AG04450 (cell line): ENCODE data around the gene TACC2. TPM values are rescaled to one million over a fixed set of nuclear protein-coding genes. Genes with fewer than 3 reads are reported as not detected.
"Not testable (repeated sequence)": the region's sequence is repeated elsewhere in the genome, so short reads cannot be mapped to it uniquely, and the experiment has no call there.

ENCODE experiments used
- CTCF ChIA-PET: fragments of 300-600, 350-600 bp; formaldehyde crosslinking; extraction: SDS; loops from one replicate; lab custom pipeline; 2022; ENCODE audit warnings: antibody characterized with exemption, inconsistent platforms; lab: Charles Lee
- POLR2A ChIA-PET: fragments of 350-600 bp; formaldehyde crosslinking; extraction: SDS; loops from one replicate; lab custom pipeline; 2021; ENCODE audit warnings: antibody characterized with exemption, inconsistent platforms; lab: Yijun Ruan, JAX
- DNase-seq: peaks from one replicate; pipeline ENCODE4 v3.0.0-alpha.2; 2011; ENCODE audit warnings: low read depth, low spot score
- H3K27ac ChIP-seq: one replicate; pipeline ENCODE4 v1.5.1; 2012; ENCODE audit warnings: low read depth, low read length, control low read depth
- H3K27me3 ChIP-seq: one replicate; pipeline ENCODE4 v1.6.0; 2012; ENCODE audit warnings: low read length; ENCODE audit not compliant: control insufficient read depth, insufficient read depth
- H3K4me3 ChIP-seq: 2 replicates; pipeline ENCODE4 v1.5.1; 2011; ENCODE audit warnings: mild to moderate bottlenecking, low read depth, low read length, control low read depth
- H3K9me3 ChIP-seq: 2 replicates; pipeline ENCODE4 v1.5.1; 2012; ENCODE audit warnings: low read length; ENCODE audit not compliant: control insufficient read depth, insufficient read depth
- CTCF ChIP-seq: IDR thresholded peaks from 2 replicates; pipeline ENCODE4 v1.5.1; 2011; ENCODE audit warnings: low read depth, low read length, control low read depth, inconsistent platforms
- polyA plus RNA-seq: library from polyadenylated mRNA; depleted of rRNA; stranded (reverse); fragments of >200 nt; gene quantifications from 2 replicates; pipeline ENCODE4 v1.2.3, GENCODE V29; 2011

TACC2 gene
- polyA plus RNA-seq, 1 experiment, result 16.8 TPM

DNA sequence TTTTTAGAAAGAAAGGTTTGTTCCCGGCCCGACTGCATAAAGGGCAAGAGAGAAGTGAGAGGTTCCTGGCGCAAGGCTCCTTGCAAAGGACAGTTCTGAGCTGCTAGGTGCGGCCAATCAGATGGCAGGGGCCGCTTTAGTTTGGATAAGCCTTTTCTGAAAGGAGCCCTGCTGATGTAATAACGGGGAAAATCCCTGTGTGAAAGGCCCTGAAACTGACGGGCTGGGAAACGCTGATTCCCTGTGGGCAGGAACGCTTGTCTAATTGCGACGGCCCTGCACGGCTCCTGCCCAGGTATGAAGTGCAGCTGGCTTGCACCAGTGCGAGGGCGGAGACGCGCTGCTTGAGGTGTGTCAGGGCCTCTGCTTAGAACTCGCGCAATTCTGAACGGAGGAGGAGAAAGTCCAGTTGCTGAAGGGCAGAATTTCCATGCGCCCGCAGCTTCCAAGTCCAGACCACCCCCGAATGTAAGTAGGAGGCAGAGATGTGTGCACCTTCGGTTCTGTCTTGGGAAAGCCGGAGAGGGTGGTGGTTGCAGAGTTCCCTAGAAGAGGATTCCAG, 30.5 kb downstream of the TACC2 start:
- ChIA-PET CTCF (interaction anchor here (2.0 kb wide), 1 partner anchor 36 kb away, joined by 5 read pairs; no protein-coding TSS in a partner anchor), POLR2A (no interaction called here)

GRCh38 chr10:122020226-122020625, 31.3 kb downstream of the TACC2 start:
- Histone ChIP-seq H3K27me3 (peaks cover 28% of the 10 kb centered on the region), H3K4me3 (no peak overlapping the region), H3K9me3 (no peaks in the 10 kb centered on the region; the same call in 1 of the 2 replicates), H3K27ac (no peak overlapping the region)
- DNase-seq, result no peak
- ChIA-PET POLR2A (no interaction called here), CTCF (interaction anchor here (2.0 kb wide), 1 partner anchor 35 kb away, joined by 5 read pairs; no protein-coding TSS in a partner anchor)
- no peak for TF ChIP-seq CTCF

More for the DNA sequence above, 30.5 kb downstream of the TACC2 start:
- Histone ChIP-seq H3K27me3 (peaks cover 24% of the 10 kb centered on the region), H3K27ac (no peak overlapping the region), H3K4me3 (no peak overlapping the region), H3K9me3 (no peaks in the 10 kb centered on the region; the same call in 1 of the 2 replicates)
- no peak for DNase-seq
- no peak for TF ChIP-seq CTCF

GRCh38 chr10:122021379-122021778, 32.4 kb downstream of the TACC2 start:
- POLR2A ChIA-PET, result interaction anchor here (0.7 kb wide), 1 partner anchor 42 kb away, joined by 3 read pairs; no protein-coding TSS in a partner anchor
- Histone ChIP-seq H3K9me3 (no peaks in the 10 kb centered on the region; the same call in 1 of the 2 replicates), H3K4me3 (peak overlapping the region; percentile 20), H3K27me3 (peaks cover 28% of the 10 kb centered on the region), H3K27ac (no peak overlapping the region)
- TF ChIP-seq CTCF, result no peak
- no peak for DNase-seq
- CTCF ChIA-PET, result interaction anchor here (1.0 to 2.0 kb wide), 3 partner anchors 30 to 1073 kb away, joined by 3 to 10 read pairs (median 5); no protein-coding TSS in a partner anchor

DNA sequence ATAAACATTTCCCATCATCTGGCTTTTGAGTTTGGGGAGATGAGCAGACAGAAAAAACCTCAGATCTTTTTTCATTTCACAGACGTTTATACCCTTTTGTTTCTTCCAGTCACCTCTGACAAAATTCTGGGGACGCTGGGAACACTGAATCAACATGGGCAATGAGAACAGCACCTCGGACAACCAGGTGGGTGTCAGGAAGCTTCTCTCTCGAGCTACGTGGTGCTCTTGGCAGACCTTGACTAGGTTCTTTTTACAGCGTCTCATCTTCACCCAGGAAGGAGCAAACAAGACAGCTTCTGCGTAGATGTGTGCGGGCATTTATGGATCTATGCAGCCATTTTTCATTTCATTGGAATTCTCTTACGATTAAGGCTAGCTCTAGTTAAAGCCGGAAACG, 32.9 kb downstream of the TACC2 start:
- Histone ChIP-seq H3K27me3 (peaks cover 24% of the 10 kb centered on the region), H3K9me3 (no peaks in the 10 kb centered on the region; the same call in 1 of the 2 replicates), H3K27ac (no peak overlapping the region), H3K4me3 (peak overlapping the region; percentile 20)
- no peak for DNase-seq
- no peak for TF ChIP-seq CTCF
- POLR2A ChIA-PET, result no interaction called here
- CTCF ChIA-PET, result interaction anchor here (0.6 to 2.0 kb wide), 3 partner anchors 15 to 34 kb away, joined by 3 to 10 read pairs (median 5); no protein-coding TSS in a partner anchor

DNA sequence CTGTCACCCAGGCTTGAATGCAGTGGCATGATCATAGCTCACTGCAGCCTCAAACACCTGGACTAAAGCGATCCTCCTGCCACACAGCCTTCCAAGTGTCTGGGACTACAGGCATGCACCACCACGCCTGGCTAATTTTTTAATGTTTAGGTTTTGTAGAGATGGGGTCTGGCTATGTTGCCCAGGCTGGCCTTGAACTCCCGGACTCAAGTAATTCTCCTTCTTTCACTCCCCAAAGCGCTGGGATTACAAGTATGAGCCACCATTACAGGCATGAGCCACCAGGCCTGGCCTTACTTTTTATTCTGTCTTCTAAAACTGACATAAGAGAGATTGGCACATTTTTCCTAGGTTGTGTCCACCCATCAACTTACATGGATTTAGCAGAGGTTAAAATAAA, 33.3 kb downstream of the TACC2 start:
- DNase-seq, result no peak
- POLR2A ChIA-PET, result no interaction called here
- CTCF ChIA-PET, result interaction anchor here (0.6 to 1.6 kb wide), 2 partner anchors 14 to 29 kb away, joined by 3 to 10 read pairs; no protein-coding TSS in a partner anchor
- no peak overlapping the region for H3K27ac ChIP-seq
- no peaks in the 10 kb centered on the region; the same call in 1 of the 2 replicates for H3K9me3 ChIP-seq
- H3K27me3 ChIP-seq, result peaks cover 24% of the 10 kb centered on the region
- H3K4me3 ChIP-seq, result no peak overlapping the region
- no peak for TF ChIP-seq CTCF

GRCh38 chr10:122023257-122023656, 34.3 kb downstream of the TACC2 start:
- DNase-seq, H3K4me3 ChIP-seq, H3K27ac ChIP-seq, CTCF ChIA-PET, POLR2A ChIA-PET, H3K9me3 ChIP-seq: not testable (repeated sequence)
- peaks cover 24% of the 10 kb centered on the region for H3K27me3 ChIP-seq
